WTC11 (cell line): ENCODE measurements around the gene COX7B. TPM values are rescaled to one million over a fixed set of nuclear protein-coding genes. Genes with fewer than 3 reads are reported as not detected.

ENCODE experiments used
- ATAC-seq: fragments of 200-7000 bp; cut with Tn5 transposase; 2 replicates; pipeline ENCODE4 v1.10.0; 2021; ENCODE audit warnings: mild to moderate bottlenecking, moderate library complexity
- CTCF ChIA-PET: fragments of 300-600 bp; sonication (Branson Sonifier 250); formaldehyde crosslinking; loops from one replicate; lab custom pipeline; 2021; ENCODE audit warnings: antibody characterized with exemption; lab: Charles Lee
- POLR2A ChIA-PET: fragments of 350-600 bp; sonication (Branson Sonifier 250); formaldehyde crosslinking; loops from one replicate; lab custom pipeline; 2021; ENCODE audit warnings: antibody characterized with exemption; lab: Charles Lee
- DNase-seq: peaks from one replicate; pipeline ENCODE4 v3.0.0; 2021; ENCODE audit warnings: low spot score
- H3K27ac Mint-ChIP-seq: 2 replicates; pipeline ENCODE4 v1.8.0; 2021; ENCODE audit warnings: mixed read lengths
- H3K27me3 Mint-ChIP-seq: 2 replicates; pipeline ENCODE4 v1.8.0; 2021; ENCODE audit warnings: low read depth, mild to moderate bottlenecking, moderate library complexity, mixed read lengths
- H3K36me3 Mint-ChIP-seq: 2 replicates; pipeline ENCODE4 v1.8.0; 2021; ENCODE audit warnings: mixed read lengths
- H3K4me1 Mint-ChIP-seq: 2 replicates; pipeline ENCODE4 v1.8.0; 2022; ENCODE audit warnings: mixed read lengths
- H3K4me3 Mint-ChIP-seq: 2 replicates; pipeline ENCODE4 v1.8.0; 2021; ENCODE audit warnings: mild to moderate bottlenecking, moderate library complexity, mixed read lengths
- H3K9me3 Mint-ChIP-seq: 2 replicates; pipeline ENCODE4 v1.8.0; 2021; ENCODE audit warnings: mixed read lengths
- CBFB ChIP-seq: sonication (generic); formaldehyde crosslinking; IDR thresholded peaks from 2 replicates; pipeline ENCODE4 v1.8.1; 2022; ENCODE audit warnings: mild to moderate bottlenecking, low read depth, missing genetic modification reagents
- ELF4 ChIP-seq: sonication (generic); formaldehyde crosslinking; IDR thresholded peaks from 2 replicates; pipeline ENCODE4 v1.8.1; 2022; ENCODE audit warnings: low read depth, mild to moderate bottlenecking, moderate library complexity, missing genetic modification reagents
- GTF2I ChIP-seq: fragments of 250-450 bp; sonication (Bioruptor Pico); conservative IDR thresholded peaks from 2 replicates; pipeline ENCODE4 v1.4.0; 2021; ENCODE audit warnings: mild to moderate bottlenecking
- JAZF1 ChIP-seq: fragments of 250-450 bp; sonication (Bioruptor Pico); IDR thresholded peaks from 2 replicates; pipeline ENCODE4 v1.9.0; 2021; ENCODE audit warnings: moderate library complexity, mild to moderate bottlenecking, inconsistent platforms
- NFATC4 ChIP-seq: fragments of 250-450 bp; sonication (Bioruptor Pico); IDR thresholded peaks from 2 replicates; pipeline ENCODE4 v1.9.0; 2021; ENCODE audit warnings: mild to moderate bottlenecking
- TEAD4 ChIP-seq: sonication (generic); formaldehyde crosslinking; IDR thresholded peaks from 2 replicates; pipeline ENCODE4 v1.8.0; 2022; ENCODE audit warnings: mild to moderate bottlenecking, missing genetic modification reagents
- total RNA-seq: library from RNA; stranded (reverse); gene quantifications from 3 replicates; pipeline ENCODE4 v1.2.3, GENCODE V29; 2021

COX7B gene
- total RNA-seq, 1 experiment from 2014 or later, result 281 TPM

- Mint-ChIP-seq H3K36me3 (no peaks in the 10 kb centered on the region), H3K27me3 (no peaks in the 10 kb centered on the region), H3K27ac (no peak overlapping the region), H3K9me3 (peaks cover 4% of the 10 kb centered on the region), H3K4me1 (no peaks in the 10 kb centered on the region), H3K4me3 (no peak overlapping the region)
- ChIA-PET CTCF (no interaction called here), POLR2A (no interaction called here)
- DNase-seq, result no peak
- TF ChIP-seq TEAD4 (CRISPR knock-in tag), result no peak
- no peak for TF ChIP-seq CBFB (CRISPR knock-in tag)
- TF ChIP-seq NFATC4 (CRISPR knock-in tag), result no peak
- TF ChIP-seq ELF4, result no peak
- no peak for TF ChIP-seq JAZF1
- TF ChIP-seq GTF2I, result no peak
- no peak for ATAC-seq
Observed at GRCh38 chrX:77953708-77954107, 54.4 kb downstream of the COX7B start.

Other genes with a start within 250 kb of the COX7B start
- gene ATRX, start 113.3 kb upstream of the COX7B start, total RNA-seq, result 79.7 to 96.6 TPM (median 84.3 TPM) in 3 replicates
- gene MAGT1, start 4.0 kb upstream of the COX7B start, total RNA-seq, result 32.2 to 37.1 TPM (median 33.6 TPM) in 3 replicates
- 2.7 to 3.4 TPM (median 2.8 TPM) in 3 replicates for gene ATP7A, start 11.2 kb downstream of the COX7B start, total RNA-seq
- 0.46 TPM in 1 of 3 replicates, not detected in the others for gene PGAM4, start 70.2 kb downstream of the COX7B start, total RNA-seq
- gene PGK1, start 204.8 kb downstream of the COX7B start, total RNA-seq, result 607 to 956 TPM (median 949 TPM) in 3 replicates
- 16.7 to 20.2 TPM (median 17.3 TPM) in 3 replicates for gene TAF9B, start 240.2 kb downstream of the COX7B start, total RNA-seq